ENCODE data around the gene GOLPH3L.
"Not testable (repeated sequence)": the region's sequence is repeated elsewhere in the genome, so short reads cannot be mapped to it uniquely, and the experiment has no call there.

GOLPH3L gene

GRCh38 chr1:150613061-150613920 lies 83.7 kb downstream of the GOLPH3L start:
- peak; percentile 94 for DNase-seq

- DNase-seq, result no peak
Measured at GRCh38 chr1:150612014-150612345, 85.0 kb downstream of the GOLPH3L start.

GRCh38 chr1:150610576-150610975 lies 86.4 kb downstream of the GOLPH3L start:
- no peak for DNase-seq

GRCh38 chr1:150609732-150610131 lies 87.2 kb downstream of the GOLPH3L start:
- DNase-seq, result peak; percentile 19

- no peak for DNase-seq
Measured at GRCh38 chr1:150606463-150607142, 90.4 kb downstream of the GOLPH3L start.

GRCh38 chr1:150605451-150605731 lies 91.6 kb downstream of the GOLPH3L start:
- DNase-seq, result not testable (repeated sequence)

GRCh38 chr1:150604226-150604588 lies 92.7 kb downstream of the GOLPH3L start:
- no peak for DNase-seq

- DNase-seq, result no peak
Measured at GRCh38 chr1:150603711-150604110, 93.2 kb downstream of the GOLPH3L start.

GRCh38 chr1:150602372-150602771 lies 94.6 kb downstream of the GOLPH3L start:
- DNase-seq, result not testable (repeated sequence)

- no peak for DNase-seq
Measured at GRCh38 chr1:150601540-150601939, 95.4 kb downstream of the GOLPH3L start.

- DNase-seq, result not testable (repeated sequence)
Measured at GRCh38 chr1:150598346-150598745, 98.6 kb downstream of the GOLPH3L start.

GRCh38 chr1:150596976-150597375 lies 100.0 kb downstream of the GOLPH3L start:
- DNase-seq, result no peak

Data from NCI-H69 (cell line).